GM19463 (cell line): Measurements from ENCODE around the gene CTRB1.

Source experiments
- ATAC-seq: cut with Tn5 transposase; IDR thresholded peaks from one replicate; pipeline ENCODE4 v1.9.1; 2021; ENCODE audit warnings: mild to moderate bottlenecking, moderate library complexity; ENCODE audit not compliant: unreplicated experiment

The CTRB1 gene

GRCh38 chr16:75224306-75225082, 5.7 kb downstream of the CTRB1 start:
- no peak for ATAC-seq

DNA sequence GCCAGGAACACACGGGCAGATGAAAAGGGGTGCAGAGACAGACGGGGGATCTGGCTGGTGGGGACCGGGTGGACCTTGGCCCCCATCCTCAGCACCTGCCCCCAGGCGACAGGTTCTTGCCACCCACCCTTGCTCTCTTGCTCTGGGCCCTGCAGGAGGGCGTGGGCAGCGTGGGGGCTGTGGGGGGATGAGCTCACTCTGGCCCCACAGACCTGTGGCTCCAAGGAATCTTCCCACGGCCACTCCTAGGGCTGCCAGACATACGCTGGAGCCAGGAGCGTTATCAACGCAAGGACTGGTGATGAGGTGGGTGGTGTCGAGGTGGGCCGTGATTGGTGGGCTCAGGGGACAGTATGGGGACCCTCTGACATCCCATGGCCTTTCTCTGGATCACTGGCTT, 6.3 kb downstream of the CTRB1 start:
- ATAC-seq, result no peak

DNA sequence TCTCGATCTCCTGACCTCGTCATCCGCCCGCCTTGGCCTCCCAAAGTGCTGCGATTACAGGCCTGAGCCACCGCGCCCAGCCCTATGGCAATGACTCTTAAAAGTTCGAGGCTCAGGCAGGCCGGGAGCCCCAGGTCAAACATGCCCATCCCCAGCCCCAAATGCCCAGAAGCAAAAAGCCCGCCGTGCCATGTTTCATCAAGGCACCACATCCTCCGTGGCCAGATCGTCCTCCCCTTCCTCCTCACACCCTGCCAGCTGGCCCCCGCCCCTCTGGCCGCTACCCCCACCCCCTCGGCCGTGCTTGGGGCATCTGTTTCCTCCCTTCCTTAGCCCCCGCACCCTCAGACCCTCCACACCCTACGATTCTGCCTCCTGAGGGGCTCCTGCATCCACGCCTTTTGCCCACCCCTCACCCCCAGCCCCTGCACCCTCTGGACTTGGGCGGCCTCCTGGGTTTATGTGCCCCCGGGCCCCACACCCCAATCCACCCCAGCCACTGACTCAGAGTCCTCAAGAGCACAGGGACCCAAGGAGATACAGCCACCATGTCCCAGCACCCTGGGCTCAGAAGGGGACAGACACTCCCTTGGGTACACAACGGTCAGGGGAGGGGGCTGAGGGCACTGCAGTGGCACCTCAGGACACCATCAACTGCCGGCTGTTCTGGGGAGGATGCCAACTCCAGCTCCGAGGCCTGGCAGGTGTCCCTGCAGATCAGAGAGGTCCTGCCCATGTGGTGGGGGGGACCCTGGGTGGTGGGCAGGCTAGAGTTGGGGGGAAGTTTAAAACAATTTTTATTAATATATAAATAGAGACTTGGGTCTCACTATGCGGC, 7.1 kb downstream of the CTRB1 start:
- ATAC-seq, result no peak

DNA sequence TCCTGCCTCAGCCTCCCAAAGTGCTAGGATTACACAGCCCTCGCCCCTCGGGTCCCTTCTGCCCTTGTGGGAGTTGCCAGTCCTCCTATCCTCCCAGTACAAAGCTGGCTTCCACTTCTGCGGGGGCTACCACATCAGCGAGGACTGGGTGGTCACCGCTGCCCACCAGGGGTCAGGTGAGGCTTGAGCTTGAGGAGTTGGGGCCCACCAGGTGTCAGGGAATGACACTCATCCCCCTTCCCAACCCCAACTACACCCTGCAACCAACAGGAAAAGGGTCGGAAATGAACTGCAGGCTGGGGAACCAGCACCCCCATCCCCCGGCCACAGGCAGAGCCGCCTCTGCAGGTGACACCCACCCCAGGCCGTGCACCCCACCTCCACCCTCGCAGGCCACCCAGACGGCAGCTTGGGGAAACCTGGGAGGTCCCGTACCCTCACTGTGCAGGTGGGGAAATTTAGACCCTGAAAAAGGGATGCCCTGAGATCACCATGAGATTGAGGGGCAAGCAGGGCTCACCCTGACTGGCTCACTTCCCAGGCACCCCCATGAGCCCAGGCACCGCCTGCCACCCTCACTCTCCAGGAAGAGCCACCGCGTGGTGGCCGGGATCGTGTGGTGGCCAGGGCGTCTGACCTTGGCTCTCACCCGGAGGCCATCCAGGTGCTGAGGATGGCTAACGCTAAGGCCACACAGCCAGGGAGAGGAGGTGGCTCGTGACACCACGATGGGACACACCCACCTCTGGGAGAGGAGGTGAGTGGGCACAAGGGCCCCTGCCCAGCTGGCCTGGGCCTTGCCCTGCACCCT, 8.0 kb downstream of the CTRB1 start:
- ATAC-seq, result no peak

DNA sequence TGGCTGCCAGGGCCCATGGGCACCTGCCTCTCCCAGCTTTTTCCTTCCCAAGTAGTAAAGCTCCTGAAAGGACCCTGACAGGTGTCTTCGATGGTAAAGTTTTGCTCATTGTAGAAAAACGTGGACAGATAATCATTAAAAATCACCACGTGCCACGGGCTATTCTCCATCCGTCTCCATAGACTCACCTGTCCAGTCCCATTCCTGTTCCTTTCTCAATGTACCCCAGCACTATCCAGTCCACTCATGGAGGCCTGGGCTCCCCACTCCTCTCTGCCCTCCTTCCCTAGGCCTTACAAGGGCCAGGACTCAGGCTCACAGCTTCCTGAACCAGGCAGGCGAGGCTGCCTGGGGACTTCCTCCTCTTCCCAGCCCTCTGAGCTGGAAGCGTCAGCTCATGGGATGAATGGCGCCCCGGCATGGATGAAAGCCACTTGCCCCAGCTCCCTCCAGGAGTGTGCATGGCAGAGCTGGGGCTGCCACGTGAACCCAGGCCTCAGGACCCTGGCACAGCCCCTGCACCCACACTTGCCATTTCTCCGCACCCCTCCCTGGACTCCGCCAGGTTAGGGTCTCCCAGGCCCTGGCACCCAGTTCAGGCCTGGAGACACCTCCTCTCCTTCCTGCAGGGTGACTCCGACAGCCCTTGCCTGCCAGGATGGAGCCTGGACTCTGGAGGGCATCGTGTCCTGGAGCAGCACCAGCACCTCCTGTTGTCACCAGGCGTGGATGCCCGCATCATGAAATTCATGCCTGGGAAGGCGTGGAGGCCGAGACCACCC, 8.8 kb downstream of the CTRB1 start:
- no peak for ATAC-seq

DNA sequence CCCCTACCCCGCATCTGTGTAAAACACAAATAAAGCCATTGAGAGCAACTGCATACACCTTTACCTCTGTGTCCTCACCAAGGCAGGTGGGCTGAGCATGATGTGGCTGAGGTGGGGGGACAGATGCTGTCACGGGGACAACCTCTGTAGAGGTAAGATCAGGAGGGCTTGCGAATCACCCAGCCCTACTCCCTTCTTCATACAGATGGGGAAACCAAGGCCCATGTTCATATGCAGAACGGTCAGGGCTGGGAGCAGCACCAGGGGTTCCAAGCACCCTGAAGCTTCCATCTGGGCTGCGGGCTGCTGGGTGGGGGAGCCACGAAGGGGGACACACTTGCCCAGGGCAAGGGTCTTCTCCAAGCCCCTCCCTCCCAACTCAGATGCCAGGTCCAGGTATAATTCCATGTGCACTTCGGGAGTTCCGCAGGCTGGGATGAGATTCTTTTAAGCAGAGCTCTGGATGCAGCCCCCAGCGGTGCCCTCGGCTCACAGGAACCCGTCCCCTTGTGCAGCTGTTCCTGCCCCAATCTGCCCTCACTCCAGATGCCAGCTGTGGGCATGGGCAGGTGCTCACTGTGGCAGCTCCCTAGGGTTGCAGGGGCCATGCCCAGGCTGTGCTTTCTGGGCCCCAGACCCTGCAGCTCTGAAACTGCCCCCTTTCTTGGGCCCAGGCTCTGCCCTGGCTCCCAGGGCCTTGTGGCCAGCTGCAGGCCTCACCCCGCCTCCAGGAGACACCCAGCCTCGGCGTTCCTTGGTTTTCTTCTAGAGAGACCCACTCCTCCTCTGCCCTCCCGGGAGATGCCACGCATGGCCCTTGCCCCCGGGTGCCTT, 9.6 kb downstream of the CTRB1 start:
- no peak for ATAC-seq

DNA sequence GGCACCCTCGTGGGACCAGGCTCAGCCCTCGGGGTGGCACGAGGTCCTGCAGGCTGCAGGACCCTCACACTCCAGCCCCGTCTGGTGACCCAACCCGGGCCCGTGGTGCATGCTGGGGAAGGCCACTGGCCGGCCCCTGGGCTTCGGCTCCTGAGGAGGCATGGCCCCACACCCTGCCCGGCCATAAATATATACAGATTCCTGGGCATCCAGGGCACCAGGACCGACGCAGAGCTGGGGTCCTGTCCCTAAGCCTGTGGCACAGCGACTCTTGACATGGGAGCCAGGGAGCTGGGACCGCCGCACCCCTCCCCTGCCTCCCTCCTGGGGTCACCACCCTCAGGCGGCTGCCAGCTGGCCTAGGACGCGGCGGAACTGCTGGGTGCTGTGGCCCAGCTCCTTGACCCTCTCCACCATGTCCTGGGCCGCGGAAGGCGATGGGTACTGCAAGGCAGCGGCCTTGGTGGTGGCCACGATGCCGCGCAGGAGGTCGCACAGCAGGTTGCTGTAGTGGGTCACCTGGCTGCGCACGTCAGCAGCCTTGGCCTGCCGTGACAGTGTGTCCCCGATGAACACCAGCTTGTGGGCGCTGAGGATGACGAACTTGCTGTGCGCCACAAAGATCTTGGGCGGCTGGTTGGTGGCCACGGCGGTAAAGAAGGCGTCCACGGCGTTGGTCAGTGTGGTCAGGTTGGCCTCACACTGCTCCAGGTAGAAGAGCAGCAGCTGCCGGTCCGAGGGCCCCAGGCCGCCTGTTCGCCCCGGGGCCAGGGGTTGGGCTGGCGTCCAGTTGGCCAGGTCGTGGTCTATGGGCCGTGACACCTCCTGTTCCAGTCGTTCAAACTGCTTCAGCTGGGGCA, 10.6 kb downstream of the CTRB1 start:
- ATAC-seq, result no peak

GRCh38 chr16:75230471-75231110, 11.8 kb downstream of the CTRB1 start:
- no peak for ATAC-seq

DNA sequence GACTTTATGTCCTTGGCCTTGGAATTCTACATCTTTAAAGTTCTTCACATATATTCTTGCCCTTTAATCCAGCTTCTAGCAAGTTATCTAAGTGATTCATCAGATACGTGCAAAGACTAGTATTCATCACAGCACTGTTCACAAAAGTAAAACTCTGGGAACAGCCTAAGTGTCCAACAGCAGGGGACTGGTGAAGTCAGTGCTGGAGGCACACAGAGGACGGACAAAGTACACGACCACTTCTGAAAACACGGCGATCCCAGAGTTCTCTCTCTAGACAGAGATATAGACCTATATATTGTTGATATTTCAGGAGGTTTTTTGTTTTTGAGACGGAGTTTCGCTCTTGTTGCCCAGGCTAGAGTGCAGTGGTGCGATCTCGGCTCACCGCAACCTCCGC, 12.8 kb downstream of the CTRB1 start:
- no peak for ATAC-seq

DNA sequence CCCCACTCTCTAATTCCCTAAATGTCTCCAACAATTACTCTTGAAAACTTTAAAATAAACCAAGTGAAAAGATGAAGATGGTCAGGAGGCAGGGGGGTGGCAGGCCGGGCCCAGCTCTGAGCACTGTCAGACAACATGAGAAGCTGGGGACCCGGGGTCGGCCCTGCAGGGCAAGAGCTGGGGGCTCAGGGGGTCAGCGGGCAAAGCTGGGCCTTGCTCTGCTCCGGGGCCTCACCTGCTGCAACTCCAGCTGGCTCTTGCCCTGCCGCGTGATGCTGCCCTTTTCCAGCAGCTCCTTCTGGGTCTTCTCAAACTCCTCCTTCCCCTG, 14.8 kb downstream of the CTRB1 start:
- no peak for ATAC-seq

DNA sequence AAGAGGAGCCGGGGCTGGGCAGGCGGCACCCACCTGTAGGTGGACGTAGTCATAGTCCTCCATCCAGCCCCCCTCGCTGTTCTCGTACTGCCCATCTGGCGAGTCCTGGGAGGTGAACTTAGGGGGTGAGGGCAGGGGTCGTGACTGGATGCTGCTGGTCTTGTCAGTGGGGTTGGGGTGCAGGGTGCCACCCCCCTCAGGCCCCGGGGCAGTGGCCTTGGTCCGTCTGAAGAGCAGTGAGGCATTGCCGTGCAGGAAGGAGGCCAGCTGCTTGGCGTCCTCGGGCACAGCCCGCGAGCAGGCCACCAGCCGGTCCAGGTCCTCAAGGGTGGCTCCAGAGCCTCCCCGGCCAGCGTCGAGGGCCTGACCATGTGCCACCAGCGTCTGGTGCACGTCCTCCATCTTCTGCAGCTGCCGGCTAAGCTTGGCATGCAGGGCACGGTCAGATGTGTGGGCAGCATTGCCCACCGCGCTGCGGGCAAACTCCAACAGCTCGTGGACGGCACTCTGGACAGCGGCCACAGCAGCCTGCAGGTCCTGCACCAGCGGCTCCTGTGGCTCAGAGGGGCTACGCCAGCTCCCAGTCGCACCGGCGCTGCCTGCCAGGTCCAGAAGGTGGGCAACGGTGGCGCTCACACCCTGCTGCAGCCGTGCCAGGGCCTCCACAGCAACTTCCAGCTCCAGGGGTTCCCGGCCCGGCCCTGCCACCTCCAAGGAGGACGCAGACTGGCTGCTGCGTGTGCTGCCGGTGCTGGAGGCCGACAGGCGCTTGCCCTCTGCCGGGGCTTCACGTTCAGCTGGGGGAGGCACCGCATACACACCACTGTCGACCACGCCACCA, 16.3 kb downstream of the CTRB1 start:
- no peak for ATAC-seq

GRCh38 chr16:75235721-75236193, 17.0 kb downstream of the CTRB1 start:
- no peak for ATAC-seq

DNA sequence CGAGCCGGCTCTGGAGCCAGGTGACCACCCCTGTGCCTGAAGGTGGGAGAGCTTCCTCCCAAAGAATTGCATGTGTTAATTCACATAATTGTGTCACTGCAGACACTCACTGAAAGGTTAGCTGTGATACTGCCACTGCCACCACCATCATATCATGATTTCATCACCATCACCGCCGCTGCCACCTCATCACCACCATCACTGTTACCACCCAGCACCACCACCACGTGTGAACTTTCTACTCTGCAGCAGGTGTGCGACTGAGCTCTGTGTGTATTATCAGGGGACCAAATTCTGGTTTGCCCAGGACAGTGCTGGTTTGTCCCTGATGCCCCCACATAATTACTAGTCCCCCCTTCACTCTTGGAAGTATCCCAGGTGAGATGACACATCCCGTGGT, 17.4 kb downstream of the CTRB1 start:
- ATAC-seq, result no peak

GRCh38 chr16:75236736-75237397, 18.1 kb downstream of the CTRB1 start:
- ATAC-seq, result no peak

DNA sequence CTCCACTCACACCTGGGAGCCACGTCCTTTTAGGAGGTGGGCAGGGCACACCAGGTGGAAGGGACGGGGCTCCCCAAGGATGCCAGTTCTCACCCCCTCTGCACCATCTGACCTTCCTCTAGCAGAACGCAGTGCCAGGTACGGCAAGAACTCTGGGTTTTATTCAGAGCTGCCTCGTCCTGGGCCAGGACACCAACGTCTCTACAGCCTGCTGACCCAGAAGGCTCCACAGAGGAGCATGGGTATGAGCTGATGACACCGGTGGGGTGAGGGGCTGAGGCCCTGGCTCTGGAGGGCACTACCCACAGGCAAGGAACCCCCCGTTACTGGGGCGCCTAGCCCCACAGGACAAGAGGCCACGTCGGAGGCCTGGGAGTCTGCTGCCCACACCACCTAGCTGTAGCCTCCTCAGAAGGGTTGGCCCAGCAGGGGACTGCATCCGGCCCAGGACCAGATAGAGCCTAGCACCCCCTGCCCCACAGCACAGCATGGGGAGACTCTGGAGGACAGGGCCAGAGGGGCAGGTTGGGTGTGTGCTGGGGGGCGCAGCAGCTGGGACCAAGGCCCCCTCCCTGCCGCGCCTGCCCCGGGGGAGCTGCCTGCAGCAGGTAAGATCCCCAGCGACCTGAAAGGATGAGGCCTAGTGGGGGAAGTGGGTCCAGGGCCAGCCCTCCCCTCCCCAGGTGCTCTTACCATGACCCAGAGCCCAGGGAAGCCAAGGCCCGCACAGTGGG, 18.8 kb downstream of the CTRB1 start:
- ATAC-seq, result no peak

DNA sequence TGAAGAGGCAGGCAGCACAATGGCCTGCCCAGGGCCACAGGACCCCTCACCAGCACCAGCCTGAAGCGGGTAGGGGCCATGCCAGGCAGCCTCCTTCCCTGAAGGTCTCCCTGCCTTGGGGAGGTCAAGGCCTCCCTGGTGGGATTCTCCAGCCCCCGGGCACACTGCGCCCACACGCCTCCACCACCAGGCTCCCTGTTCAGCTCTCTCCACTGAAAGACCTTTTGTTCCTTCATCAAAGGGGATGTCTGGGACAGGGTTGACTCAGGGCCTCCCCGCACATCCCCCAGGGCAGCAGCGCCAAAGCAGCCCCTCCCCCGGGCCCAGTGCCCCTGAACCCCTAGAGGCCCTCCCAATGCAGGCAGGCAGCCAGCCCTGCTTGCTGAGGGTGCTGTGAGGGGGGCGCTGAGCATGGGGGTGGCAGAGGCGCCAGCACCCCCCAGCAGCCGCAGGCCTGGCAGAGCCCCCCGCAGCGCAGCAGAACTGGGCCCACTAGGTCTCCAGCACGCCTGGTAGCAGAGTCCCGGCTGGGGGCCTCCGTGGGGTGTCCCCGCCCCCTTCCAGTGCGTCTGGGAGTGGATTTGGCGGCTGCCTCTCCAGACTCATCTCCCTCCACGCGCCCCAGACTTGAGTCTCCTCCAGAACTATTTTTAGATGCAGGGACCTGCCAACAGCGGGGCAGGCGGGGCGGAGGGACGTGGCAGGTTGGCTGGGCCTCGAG, 19.5 kb downstream of the CTRB1 start:
- no peak for ATAC-seq
